CD4-positive, alpha-beta T cell treated with Interferon gamma for 1 hour (primary cell): ENCODE measurements around the gene ART4.
A peak's percentile ranks its signal among the peaks of the same experiment; 100 is the strongest.

ENCODE experiments used
- DNase-seq: peaks from one replicate; pipeline ENCODE4 v3.0.0-alpha.2; 2020

The ART4 gene

GRCh38 chr12:14810167-14810952, 33.0 kb downstream of the ART4 start:
- DNase-seq, result no peak

GRCh38 chr12:14803830-14804160, 39.5 kb downstream of the ART4 start:
- DNase-seq, result no peak

- peak; percentile 93 for DNase-seq
Measured at GRCh38 chr12:14803011-14803829, 40.1 kb downstream of the ART4 start, which contains the start of the genes C12orf60 and WBP11. Gene C12orf60, plus strand, starts transcription at chr12:14803670. Its CDS starts 19,266 bp downstream, at chr12:14822936. Gene WBP11, minus strand, starts transcription at chr12:14803478. Its CDS starts 2,095 bp downstream, at chr12:14801383.

GRCh38 chr12:14802721-14803010, 40.7 kb downstream of the ART4 start:
- DNase-seq, result no peak

GRCh38 chr12:14802247-14802646, 41.1 kb downstream of the ART4 start:
- no peak for DNase-seq

GRCh38 chr12:14795028-14795448, 48.3 kb downstream of the ART4 start:
- no peak for DNase-seq

- DNase-seq, result no peak
Measured at GRCh38 chr12:14785568-14785967, 57.8 kb downstream of the ART4 start.

GRCh38 chr12:14784471-14784870, 58.9 kb downstream of the ART4 start:
- no peak for DNase-seq

GRCh38 chr12:14782756-14783155, 60.6 kb downstream of the ART4 start:
- no peak for DNase-seq

- no peak for DNase-seq
Measured at GRCh38 chr12:14781563-14781962, 61.8 kb downstream of the ART4 start.

GRCh38 chr12:14780859-14781258, 62.5 kb downstream of the ART4 start:
- no peak for DNase-seq

GRCh38 chr12:14779834-14780233, 63.5 kb downstream of the ART4 start:
- no peak for DNase-seq

GRCh38 chr12:14777271-14777670, 66.1 kb downstream of the ART4 start:
- no peak for DNase-seq

GRCh38 chr12:14776236-14776961, 66.9 kb downstream of the ART4 start:
- no peak for DNase-seq

- no peak for DNase-seq
Measured at GRCh38 chr12:14775636-14775980, 67.7 kb downstream of the ART4 start.
